Smooth muscle cell (in vitro differentiated cells): ENCODE measurements around the gene POLRMT. TPM values are rescaled to one million over a fixed set of nuclear protein-coding genes. Genes with fewer than 3 reads are reported as not detected.
A peak's percentile ranks its signal among the peaks of the same experiment; 100 is the strongest.
"Not testable (repeated sequence)": the region's sequence is repeated elsewhere in the genome, so short reads cannot be mapped to it uniquely, and the experiment has no call there.

Experiments
- DNase-seq: peaks from one replicate; lab custom pipeline; 2025; ENCODE audit not compliant: unreplicated experiment; lab: John Stamatoyannopoulos, UW
- H2AFZ ChIP-seq: fragments of 200-600 bp; sonication (generic); 2 replicates; pipeline ENCODE4 v1.6.0; 2016; ENCODE audit warnings: antibody characterized with exemption, low read depth, mild to moderate bottlenecking
- H3F3A ChIP-seq: fragments of 200-600 bp; sonication (generic); 2 replicates; pipeline ENCODE4 v1.6.0; 2017; ENCODE audit warnings: antibody characterized with exemption, low read depth
- H3K27ac ChIP-seq: fragments of 200-600 bp; sonication (generic); 2 replicates; pipeline ENCODE4 v1.5.1; 2016; ENCODE audit warnings: low read depth, mild to moderate bottlenecking
- H3K27me3 ChIP-seq: fragments of 200-600 bp; sonication (generic); 2 replicates; pipeline ENCODE4 v1.6.1; 2016; ENCODE audit warnings: low read depth, mild to moderate bottlenecking
- H3K36me3 ChIP-seq: fragments of 200-600 bp; sonication (generic); 2 replicates; pipeline ENCODE4 v1.5.1; 2016; ENCODE audit warnings: low read depth
- H3K4me1 ChIP-seq: fragments of 200-600 bp; sonication (generic); 2 replicates; pipeline ENCODE4 v1.5.1; 2016; ENCODE audit warnings: low read depth
- H3K4me2 ChIP-seq: fragments of 200-600 bp; sonication (generic); 2 replicates; pipeline ENCODE4 v1.6.0; 2016; ENCODE audit warnings: mild to moderate bottlenecking
- H3K4me3 ChIP-seq: fragments of 200-600 bp; sonication (generic); 2 replicates; pipeline ENCODE4 v1.5.1; 2016; ENCODE audit warnings: mild to moderate bottlenecking
- H3K79me2 ChIP-seq: fragments of 200-600 bp; sonication (generic); 2 replicates; pipeline ENCODE4 v1.6.0; 2016; ENCODE audit warnings: low read depth, mild to moderate bottlenecking
- H3K9ac ChIP-seq: fragments of 200-600 bp; sonication (generic); 2 replicates; pipeline ENCODE4 v1.6.0; 2016; ENCODE audit warnings: low read depth
- H3K9me3 ChIP-seq: fragments of 200-600 bp; sonication (generic); replicated peaks from 2 replicates; pipeline ENCODE4 v1.5.1; 2016; ENCODE audit warnings: low read depth
- H4K20me1 ChIP-seq: fragments of 200-600 bp; sonication (generic); 2 replicates; pipeline ENCODE4 v1.6.0; 2016; ENCODE audit warnings: low read depth
- CTCF ChIP-seq: fragments of 200-600 bp; sonication (generic); IDR thresholded peaks from 2 replicates; pipeline ENCODE4 v1.5.1; 2017; ENCODE audit warnings: borderline replicate concordance, mild to moderate bottlenecking, antibody characterized with exemption; ENCODE audit not compliant: insufficient read depth, poor library complexity, severe bottlenecking
- WGBS: methylation state at CpG from one replicate; pipeline ENCODE4 v1.1.7; 2016; ENCODE audit warnings: low lambda C conversion rate; 5-methylcytosine and 5-hydroxymethylcytosine counted together
- polyA plus RNA-seq: library from polyadenylated mRNA; unstranded; fragments of >200 nt; fragmentation: Nextera tagmentation; extraction: Ambion mirVana; gene quantifications from 2 replicates; pipeline ENCODE4 v1.2.1, GENCODE V29; 2016
- total RNA-seq: library from RNA; depleted of rRNA; stranded (reverse); fragments of >200 nt; gene quantifications from 2 replicates; pipeline ENCODE4 v1.2.3, GENCODE V29; 2014

POLRMT gene
- total and polyA plus RNA-seq, 2 experiments from 2014 or later, result 23.8 to 74.2 TPM

- 29% methylated on average over 32 of the region's 32 CpGs for WGBS
- H3K36me3 ChIP-seq, result no peaks in the 10 kb centered on the region
- DNase-seq, result no peak
- H2AFZ ChIP-seq, result peak overlapping the region; percentile 99
- peak overlapping the region; percentile 88 for H3K4me3 ChIP-seq
- H3K4me1 ChIP-seq, result peaks cover 7% of the 10 kb centered on the region
- peak overlapping the region; percentile 98 for H3K4me2 ChIP-seq
- no peak for TF ChIP-seq CTCF
- no peaks in the 10 kb centered on the region for H4K20me1 ChIP-seq
- H3K27ac ChIP-seq, result peak overlapping the region; percentile 79
- peak overlapping the region; percentile 83 for H3K9ac ChIP-seq
- H3K9me3 ChIP-seq, result no peaks in the 10 kb centered on the region
- H3K27me3 ChIP-seq, result no peaks in the 10 kb centered on the region
- peaks cover 9% of the 10 kb centered on the region for H3K79me2 ChIP-seq
- no peaks in the 10 kb centered on the region for H3F3A ChIP-seq
These were observed 676 bp upstream of the POLRMT start for GRCh38 chr19:633786-634639.

- no peak for TF ChIP-seq CTCF
- peaks cover 7% of the 10 kb centered on the region for H3K4me1 ChIP-seq
- peak overlapping the region; percentile 97 for H3K4me2 ChIP-seq
- peaks cover 9% of the 10 kb centered on the region for H3K79me2 ChIP-seq
- H3K36me3 ChIP-seq, result no peaks in the 10 kb centered on the region
- peak overlapping the region; percentile 88 for H3K4me3 ChIP-seq
- H3K27ac ChIP-seq, result peak overlapping the region; percentile 64
- peak overlapping the region; percentile 68 for H3K9ac ChIP-seq
- H3K9me3 ChIP-seq, result no peaks in the 10 kb centered on the region
- 1% methylated on average over 30 of the region's 35 CpGs for WGBS
- peak overlapping the region; percentile 82 for H2AFZ ChIP-seq
- no peaks in the 10 kb centered on the region for H4K20me1 ChIP-seq
- DNase-seq, result peak; percentile 65
- no peaks in the 10 kb centered on the region for H3F3A ChIP-seq
- no peaks in the 10 kb centered on the region for H3K27me3 ChIP-seq
These were observed 714 bp downstream of the POLRMT start for GRCh38 chr19:632579-633067.

- H3K36me3 ChIP-seq, result no peaks in the 10 kb centered on the region
- H3K4me2 ChIP-seq, result no peak overlapping the region
- no peak for DNase-seq
- no peak overlapping the region for H3K4me3 ChIP-seq
- H4K20me1 ChIP-seq, result peaks cover 9% of the 10 kb centered on the region
- no peak for TF ChIP-seq CTCF
- no peak overlapping the region for H3K9ac ChIP-seq
- H3K4me1 ChIP-seq, result peaks cover 7% of the 10 kb centered on the region
- no peak overlapping the region for H2AFZ ChIP-seq
- WGBS, result 95% methylated on average over 28 of the region's 30 CpGs
- no peaks in the 10 kb centered on the region for H3K27me3 ChIP-seq
- peaks cover 9% of the 10 kb centered on the region for H3K79me2 ChIP-seq
- no peaks in the 10 kb centered on the region for H3K9me3 ChIP-seq
- no peaks in the 10 kb centered on the region for H3F3A ChIP-seq
- no peak overlapping the region for H3K27ac ChIP-seq
These were observed 3.2 kb downstream of the POLRMT start for GRCh38 chr19:629961-630714.

GRCh38 chr19:629515-629914, 3.8 kb downstream of the POLRMT start:
- peaks cover 11% of the 10 kb centered on the region for H4K20me1 ChIP-seq
- not testable (repeated sequence) for H3K79me2 ChIP-seq, H3F3A ChIP-seq, H3K9ac ChIP-seq, H3K4me1 ChIP-seq, H2AFZ ChIP-seq, H3K4me3 ChIP-seq, H3K36me3 ChIP-seq, H3K27me3 ChIP-seq, H3K4me2 ChIP-seq, H3K9me3 ChIP-seq, H3K27ac ChIP-seq, DNase-seq
- 96% methylated on average over 25 of the region's 25 CpGs for WGBS
